Neural progenitor cell (in vitro differentiated cells): ENCODE data around the gene SDHA.

Source experiments
- CTCF ChIP-seq: fragments of 200-600 bp; sonication (generic); IDR thresholded peaks from 2 replicates; pipeline ENCODE4 v1.5.1; 2017; ENCODE audit warnings: antibody characterized with exemption, mild to moderate bottlenecking
- EZH2 ChIP-seq: fragments of 200-600 bp; sonication (generic); IDR thresholded peaks from 2 replicates; pipeline ENCODE4 v1.6.1; 2017; ENCODE audit warnings: antibody characterized with exemption, mild to moderate bottlenecking, moderate library complexity

GRCh38 chr5:218457-219291, 554 bp downstream of the SDHA start:
- no peak for TF ChIP-seq CTCF
- no peak for TF ChIP-seq EZH2
